Adrenal gland (tissue), 5 donors: ENCODE results near the gene GMPR2.

Experiments used
- CTCF ChIP-seq, 6 experiments: fragments of 450-650 bp in 4 of 6; fragments of 200-600 bp in 2 of 6; sonication (generic) in 1 of 6; IDR thresholded peaks; 1 replicate in 5 of 6; 2 replicates in 1 of 6; pipeline versions ENCODE4 v1.5.1 to v1.8.0; 2016 to 2021; ENCODE audit warnings: antibody characterized with exemption in 6 of 6, mild to moderate bottlenecking in 2 of 6, moderate library complexity in 1 of 6
- POLR2A ChIP-seq, 2 donors: fragments of 450-650 bp; IDR thresholded peaks; one replicate each; pipeline ENCODE4 v1.6.1; 2017; ENCODE audit warnings: antibody characterized with exemption in 2 of 2, mild to moderate bottlenecking in 2 of 2, moderate library complexity in 1 of 2
- donor health status: DM: no; HTN: no; CAD: no.

GRCh38 chr14:24251880-24252288 is 19.2 kb downstream of the GMPR2 start:
- TF ChIP-seq POLR2A (IDR thresholded peaks at IDR 0.05) (no peak), CTCF (IDR thresholded peaks at IDR 0.05) (no peak)
